T-helper 2 cell (primary cell): ENCODE measurements around the gene NETO2.
A peak's percentile ranks its signal among the peaks of the same experiment; 100 is the strongest.
"Not testable (repeated sequence)": the region's sequence is repeated elsewhere in the genome, so short reads cannot be mapped to it uniquely, and the experiment has no call there.

Experiments used
- DNase-seq, 5 experiments: peaks; one replicate each; pipeline versions ENCODE4 v3.0.0 to v3.0.0-alpha.2; 2012 to 2022
- total RNA-seq, 2 donors: gene quantifications; one replicate each; lab custom pipeline; 2026; lab: John Stamatoyannopoulos, UW

The NETO2 gene, protein sequence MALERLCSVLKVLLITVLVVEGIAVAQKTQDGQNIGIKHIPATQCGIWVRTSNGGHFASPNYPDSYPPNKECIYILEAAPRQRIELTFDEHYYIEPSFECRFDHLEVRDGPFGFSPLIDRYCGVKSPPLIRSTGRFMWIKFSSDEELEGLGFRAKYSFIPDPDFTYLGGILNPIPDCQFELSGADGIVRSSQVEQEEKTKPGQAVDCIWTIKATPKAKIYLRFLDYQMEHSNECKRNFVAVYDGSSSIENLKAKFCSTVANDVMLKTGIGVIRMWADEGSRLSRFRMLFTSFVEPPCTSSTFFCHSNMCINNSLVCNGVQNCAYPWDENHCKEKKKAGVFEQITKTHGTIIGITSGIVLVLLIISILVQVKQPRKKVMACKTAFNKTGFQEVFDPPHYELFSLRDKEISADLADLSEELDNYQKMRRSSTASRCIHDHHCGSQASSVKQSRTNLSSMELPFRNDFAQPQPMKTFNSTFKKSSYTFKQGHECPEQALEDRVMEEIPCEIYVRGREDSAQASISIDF
- 6.2 to 11.2 reads per million in 2 donors for total RNA-seq

DNA sequence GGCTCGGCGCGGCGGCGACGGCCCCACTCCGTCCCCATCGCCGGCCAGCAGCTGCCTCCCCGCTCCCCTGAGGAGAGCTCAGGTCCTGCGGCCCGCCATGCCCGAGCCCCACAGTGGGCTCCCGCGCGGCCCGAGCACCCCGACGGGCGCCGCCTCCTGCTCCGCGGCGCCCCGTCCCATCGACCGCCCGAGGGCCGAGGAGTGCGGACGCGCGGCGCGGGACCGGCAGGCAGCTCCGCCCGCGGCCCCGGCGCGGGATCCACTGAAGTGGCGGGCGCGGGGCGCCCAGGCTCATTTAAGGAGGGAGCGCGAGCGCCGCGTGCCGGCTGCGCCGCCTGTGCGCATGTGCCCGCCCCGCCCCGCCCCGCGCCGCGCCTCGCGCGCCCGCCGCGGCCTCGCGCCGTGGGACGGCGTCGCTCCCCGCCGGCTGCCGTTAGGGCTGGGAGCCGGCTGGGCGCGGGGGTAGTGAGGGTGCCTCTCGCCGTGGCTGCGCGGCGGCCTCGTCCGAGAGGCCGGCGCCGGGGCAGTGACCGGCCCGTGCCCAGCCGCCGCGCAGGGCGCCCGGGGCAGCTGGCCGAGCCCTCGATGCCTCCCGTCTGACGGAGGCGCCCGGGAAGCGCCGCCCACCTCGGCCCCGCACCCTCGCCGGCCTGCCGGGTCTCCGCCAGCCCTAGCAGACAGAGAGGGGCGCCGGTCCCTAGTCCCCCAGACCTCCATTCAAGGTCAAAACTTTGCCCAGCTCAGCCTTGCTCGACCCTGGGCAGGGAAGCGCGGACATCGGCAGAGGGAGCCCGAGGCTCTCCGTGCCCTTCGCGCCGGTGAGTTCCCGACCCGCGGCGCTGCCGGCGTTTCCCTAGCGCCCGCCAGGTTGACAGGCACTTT is at the start of gene NETO2:
TSS of gene NETO2 (minus strand) at position 269 of the 882 bp plus-strand sequence. CDS start 333 bp downstream, outside the sequence.
- peak; percentile 45 to 84 (median 56) for DNase-seq

DNA sequence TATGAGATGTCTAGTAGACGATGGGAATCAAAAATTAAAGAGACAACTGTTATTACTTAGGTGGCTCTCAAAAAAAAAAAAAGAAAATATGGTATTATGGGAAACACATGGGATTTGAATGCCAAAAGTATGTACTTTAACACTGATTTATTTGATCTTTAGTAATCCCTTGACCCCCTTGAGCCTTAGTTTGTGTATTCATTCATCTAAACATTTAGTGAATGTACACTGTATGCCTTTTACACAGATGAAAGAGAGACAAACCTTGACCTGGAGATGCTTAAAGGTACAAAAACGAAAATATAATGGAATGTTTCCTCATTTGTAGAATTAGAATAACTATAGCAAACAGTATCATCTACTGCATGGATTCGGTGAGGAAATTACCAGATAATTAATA is 38.6 kb upstream of the NETO2 start:
- no peak for DNase-seq

DNA sequence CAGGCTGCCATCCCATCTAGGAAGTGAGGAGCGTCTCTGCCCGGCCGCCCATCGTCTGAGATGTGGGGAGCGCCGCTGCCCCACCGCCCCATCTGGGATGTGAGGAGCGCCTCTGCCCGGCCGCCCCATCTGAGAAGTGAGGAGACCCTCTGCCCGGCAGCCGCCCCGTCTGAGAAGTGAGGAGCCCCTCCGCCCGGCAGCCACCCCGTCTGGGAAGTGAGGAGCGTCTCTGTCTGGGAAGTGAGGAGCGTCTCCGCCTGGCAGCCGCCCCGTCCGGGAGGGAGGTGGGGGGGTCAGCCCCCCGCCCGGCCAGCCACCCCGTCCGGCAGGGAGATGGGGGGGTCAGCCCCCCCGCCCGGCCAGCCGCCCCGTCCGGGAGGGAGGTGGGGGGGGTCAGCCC is 37.3 kb upstream of the NETO2 start:
- not testable (repeated sequence) for DNase-seq

DNA sequence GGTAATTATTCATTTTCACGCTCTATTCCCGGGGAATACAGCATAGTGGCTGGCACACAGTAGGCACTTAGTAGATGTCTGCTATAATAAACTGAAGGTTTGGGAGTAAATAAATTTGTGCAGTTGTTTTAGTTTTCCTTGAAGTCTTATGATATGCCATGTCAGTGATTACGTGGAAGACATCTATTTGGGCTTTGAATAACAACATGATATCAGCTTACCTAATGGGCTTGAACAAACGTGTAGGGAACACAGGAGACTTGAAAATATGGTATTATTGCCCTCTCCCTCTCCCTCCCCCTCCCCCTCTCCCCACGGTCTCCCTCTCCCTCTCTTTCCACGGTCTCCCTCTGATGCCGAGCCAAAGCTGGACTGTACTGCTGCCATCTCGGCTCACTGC is 36.3 kb upstream of the NETO2 start:
- no peak for DNase-seq

DNA sequence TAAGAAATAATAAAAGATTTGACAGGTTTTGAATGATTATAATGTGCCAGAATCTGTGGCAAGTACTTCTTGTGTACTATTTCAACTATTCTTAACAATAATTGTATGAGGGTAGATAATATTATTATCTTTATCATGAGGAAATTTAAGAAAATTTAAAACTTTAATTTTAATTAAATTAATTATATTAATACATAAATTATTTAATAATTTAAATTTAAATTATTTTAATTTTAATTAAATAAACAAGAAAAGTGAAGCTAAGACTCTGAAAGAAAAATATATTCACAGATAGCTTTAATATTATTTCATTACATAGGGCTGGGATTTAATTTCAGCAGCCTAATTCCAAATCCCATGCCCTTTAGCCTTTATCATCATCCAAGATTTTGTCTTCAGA is 31.4 kb upstream of the NETO2 start:
- DNase-seq, result no peak

DNA sequence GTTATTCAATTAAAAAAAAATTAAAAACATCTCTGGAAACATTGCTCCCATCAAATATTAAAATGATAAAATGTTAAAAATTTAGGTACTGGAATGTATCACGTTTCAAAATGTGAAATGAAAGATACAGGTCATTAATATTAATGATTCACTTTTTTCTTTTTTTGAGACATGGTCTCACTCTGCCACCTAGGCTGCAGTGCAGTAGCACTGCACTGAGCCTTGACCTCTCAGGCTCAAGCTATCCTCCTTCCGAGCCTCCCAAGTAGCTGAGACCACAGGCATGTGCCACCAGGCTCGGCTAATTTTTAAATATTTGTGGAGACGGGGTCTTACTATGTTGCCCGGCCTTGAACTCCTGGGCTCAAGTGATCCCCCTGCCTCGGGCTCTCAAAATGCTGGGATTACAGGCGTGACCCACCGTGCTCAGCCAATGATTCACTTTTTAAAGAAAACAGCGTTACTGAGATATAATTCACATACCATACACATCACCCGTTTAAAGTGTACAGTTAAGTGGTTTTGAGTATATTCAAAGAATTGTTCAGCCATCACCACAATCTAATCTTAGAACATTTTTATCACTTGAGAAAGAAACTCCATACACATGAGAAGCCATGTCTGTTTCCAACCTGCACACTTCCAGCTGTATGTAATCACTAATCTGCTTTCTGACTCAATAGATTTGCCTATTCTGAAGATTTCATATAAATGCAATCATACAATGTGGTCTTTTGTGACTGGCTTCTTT is 19.1 kb upstream of the NETO2 start:
- DNase-seq, result no peak

DNA sequence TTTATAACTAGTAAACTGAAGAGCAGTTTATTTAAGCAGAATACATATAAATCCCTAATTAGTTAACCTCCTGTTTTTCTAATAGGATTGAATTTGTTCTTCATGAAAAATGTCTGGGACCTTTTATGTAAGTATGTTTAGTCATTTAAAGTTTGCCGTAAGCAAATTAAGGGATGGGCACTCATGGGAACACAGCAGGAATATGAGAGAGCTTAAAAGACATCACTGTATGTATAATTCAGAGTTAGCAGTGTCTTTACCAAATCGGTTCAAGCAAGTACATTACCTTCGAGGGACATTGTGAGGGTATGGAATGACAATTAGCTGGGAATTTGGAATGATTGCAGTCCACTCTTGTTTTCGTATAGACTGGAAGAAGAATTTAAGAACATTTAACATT is 17.7 kb upstream of the NETO2 start:
- no peak for DNase-seq

DNA sequence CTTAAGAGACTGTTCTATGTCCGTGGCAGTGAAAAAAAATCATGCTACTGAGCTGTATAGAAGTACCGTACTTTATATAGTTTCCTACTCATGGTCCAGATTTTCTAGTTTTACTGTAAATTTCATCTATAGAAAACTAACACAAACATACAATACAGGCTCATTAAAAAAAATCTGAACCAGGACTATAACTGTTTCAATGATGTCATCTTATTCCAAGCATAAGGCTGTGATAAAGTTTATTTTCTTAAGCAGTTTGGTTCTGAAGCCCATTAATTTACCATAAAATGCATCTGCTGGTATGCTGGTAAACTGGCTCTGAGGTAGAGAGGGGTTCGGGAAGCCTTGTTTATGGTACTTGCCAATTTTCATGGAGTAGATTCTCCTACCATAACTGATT is 16.7 kb upstream of the NETO2 start:
- no peak for DNase-seq

DNA sequence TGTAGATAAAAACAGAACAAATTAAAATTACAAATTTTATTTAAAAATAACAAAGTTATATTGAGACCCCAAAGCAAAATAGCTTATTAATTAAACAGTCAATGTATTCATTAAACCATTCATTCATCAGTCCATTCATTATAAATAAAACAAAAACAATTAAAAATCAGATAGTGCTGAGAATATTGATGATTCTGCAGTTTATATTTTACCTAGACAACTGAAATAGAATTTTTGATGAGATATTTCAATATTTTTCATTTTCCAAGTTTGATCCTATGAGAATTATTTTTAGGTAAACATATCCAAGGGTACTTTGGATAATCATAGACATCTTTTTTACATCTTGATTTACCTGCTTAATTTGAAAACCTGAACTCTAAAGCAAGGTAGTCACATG is 15.2 kb upstream of the NETO2 start:
- DNase-seq, result no peak

DNA sequence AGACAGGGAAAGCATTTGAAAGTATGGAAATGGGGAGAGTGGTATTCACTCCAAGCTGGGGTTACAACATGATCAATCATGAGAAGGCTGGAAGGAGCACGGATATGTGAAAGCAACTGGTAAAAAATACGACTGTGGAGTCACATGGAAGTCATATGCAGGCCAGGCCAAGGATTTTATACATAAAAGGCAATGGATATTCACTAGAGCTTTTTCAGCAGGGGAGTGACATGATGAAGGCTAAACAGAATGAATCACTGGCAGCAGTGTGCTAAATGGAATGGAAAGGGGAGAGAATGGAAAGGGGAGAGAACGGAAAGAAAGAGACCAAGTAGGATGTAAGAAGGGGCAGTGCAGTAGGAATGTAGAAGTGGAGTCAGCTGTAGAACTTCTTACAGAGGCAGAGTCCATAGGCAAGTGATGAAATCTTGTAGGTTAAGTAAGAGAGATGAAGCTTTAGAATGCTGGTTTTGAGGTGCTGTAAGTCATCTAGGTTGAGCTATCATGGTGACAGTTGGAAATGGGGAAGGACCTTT is 13.0 kb upstream of the NETO2 start:
- no peak for DNase-seq

DNA sequence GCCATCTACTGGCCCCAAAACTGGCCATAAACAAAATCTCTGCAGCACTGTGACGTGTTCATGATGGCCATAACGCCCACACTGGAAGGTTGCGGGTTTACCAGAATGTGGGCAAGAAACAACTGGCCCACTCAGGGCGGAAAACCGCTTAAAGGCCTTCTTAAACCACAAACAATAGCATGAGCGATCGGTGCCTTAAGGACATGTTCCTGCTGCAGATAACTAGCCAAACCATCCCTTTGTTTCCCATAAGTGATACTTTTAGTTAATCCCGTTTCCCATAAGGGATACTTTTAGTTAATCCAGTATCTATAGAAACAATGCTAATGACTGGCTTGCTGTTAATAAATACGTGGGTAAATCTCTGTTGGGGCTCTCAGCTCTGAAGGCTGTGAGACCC is 8.8 kb upstream of the NETO2 start:
- DNase-seq, result not testable (repeated sequence)

DNA sequence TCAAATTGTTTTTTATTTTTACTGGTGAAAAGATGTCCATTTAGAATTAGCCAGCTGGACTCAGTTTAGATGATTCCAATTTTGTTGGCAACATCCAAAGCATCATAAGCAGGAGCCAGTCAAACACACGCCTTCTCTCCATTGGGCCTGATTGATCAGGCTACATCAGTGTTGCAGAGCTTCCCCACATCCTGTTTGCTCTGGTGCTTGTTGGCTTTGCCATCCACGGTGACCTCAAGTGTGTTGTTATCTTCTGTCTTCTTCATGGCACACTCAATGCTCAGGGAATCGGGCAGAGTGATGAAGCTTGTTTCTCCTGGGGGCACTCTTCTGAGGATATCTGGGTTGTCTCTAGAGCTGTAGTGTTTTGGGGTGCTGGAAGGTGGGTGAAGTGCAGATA is 6.3 kb upstream of the NETO2 start:
- DNase-seq, result peak in 1 of 5 experiments; percentile 83

DNA sequence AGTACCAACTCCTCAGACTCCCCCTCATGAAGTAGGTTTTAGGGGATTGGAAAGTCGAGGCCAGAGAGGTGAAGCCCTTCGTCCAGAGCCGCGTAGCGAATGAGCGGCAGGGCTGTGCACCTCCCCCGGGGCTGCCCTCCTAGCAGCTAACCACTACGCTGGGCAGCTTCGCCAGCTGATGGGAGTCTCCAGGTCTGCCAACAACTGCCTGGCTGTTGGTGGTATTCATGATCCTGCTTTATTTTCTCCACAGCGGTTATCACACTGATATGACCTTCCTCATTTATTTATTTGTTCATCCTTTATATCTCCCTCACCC is 773 bp upstream of the NETO2 start:
- DNase-seq, result no peak

DNA sequence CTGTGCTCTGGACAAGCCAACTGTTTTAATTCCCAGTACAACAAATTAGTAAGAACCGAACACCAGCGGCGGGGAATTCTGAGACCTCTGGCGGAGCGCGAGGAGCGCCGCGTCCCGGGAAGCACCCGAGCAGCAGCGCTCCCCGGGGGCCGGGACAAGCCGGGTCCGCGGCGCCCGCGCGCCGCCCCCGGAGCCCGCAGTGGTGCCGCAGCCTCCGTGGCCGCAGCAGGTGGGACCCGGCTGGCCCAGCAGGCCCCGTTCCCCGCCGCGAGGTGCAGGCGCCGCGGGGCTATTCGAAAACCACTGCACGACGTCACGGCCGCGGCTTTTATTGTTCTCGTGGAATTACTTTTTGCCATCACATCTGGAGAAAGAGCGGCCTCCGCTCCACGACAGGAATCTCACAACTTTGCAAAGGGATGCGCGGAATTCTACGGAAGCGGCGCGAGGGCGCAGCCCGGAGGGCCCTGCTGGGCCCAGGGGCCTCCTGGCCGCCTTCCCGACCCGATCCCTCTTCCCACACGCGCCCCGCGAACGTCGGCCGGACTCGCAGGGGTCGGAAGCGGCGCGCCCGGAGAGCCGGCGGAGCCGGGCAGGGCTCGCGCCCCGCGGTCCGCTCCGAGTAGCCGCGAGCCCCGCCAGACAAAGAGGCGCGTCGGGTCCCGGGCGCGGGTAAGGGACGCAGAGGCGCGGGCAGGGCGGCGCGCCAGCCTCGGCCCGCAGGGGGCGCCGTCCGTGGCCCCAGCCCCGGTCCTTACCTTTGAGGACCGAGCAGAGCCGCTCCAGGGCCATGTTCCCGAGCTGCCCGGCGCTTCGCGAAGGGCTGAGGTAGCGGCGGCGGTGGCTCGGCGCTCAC is 696 bp downstream of the NETO2 start:
- DNase-seq, result peak; percentile 31 to 87 (median 51)

DNA sequence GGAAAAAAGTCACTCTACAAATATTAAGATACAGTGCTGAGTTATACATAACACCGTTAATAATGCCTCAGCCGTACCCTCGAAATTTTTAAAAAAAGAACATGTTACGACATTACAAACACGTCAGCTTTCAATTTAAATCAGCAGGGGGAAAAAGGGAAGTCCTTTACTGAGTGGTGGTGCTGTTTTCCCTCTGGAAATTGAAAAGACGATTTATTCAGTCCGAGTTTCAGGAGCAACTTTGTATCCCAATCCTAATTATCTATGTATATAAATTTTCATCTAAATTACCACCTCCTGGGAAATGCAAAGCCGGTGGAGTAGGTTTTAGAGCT is 1.3 kb downstream of the NETO2 start:
- DNase-seq, result peak in 1 of 5 experiments; percentile 43

DNA sequence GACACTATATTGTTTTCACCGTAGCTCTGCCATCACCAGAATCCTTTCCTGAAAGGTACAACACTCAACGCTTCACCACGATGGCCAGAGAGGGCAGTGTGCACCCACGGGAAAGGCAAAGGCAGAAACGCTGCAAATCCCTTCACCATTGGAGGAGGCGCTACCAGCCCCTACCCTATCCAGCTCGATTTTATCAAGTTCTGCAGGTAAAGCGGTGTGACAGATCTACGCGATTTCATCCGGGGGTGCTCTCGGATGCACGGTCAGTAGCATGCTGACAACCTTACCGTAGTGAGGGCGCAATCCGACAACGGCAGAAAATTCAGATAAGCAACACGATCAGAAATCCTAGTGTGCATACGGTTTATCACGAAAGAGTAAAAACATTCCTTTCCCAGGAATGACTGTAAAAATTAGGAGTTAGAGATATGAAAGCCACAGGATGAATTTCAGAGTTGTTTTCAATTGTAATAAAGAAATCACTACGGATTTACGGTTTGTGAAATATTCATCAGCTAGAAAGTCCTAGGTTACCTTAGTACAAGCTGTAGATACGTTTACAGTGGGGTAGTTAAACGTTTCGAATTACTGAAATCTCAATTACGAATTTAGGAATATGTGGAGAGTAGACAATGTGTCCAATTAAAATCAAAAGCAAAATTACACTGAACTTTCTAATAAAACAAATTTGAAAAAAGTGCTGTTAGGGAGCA is 1.8 kb downstream of the NETO2 start:
- DNase-seq, result peak; percentile 57 to 93 (median 69)

DNA sequence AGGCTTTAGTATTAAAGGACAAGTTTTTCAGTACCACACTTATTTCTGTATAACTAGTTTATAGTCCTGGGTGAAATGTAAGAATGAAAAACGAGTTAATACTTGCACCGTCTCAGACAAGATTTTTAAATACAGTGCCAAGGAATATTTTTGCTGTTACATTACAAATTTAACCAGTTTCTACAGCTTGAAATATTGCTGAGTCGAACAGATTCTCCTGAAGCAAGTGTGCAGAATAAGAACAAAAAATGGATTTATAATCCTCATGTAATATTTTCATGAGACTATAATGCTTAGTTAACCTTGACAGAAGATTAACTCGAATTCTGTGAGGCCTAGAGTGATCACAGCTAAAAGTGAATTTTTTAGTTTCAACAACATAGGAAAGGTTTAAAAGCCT is 3.1 kb downstream of the NETO2 start:
- DNase-seq, result no peak

DNA sequence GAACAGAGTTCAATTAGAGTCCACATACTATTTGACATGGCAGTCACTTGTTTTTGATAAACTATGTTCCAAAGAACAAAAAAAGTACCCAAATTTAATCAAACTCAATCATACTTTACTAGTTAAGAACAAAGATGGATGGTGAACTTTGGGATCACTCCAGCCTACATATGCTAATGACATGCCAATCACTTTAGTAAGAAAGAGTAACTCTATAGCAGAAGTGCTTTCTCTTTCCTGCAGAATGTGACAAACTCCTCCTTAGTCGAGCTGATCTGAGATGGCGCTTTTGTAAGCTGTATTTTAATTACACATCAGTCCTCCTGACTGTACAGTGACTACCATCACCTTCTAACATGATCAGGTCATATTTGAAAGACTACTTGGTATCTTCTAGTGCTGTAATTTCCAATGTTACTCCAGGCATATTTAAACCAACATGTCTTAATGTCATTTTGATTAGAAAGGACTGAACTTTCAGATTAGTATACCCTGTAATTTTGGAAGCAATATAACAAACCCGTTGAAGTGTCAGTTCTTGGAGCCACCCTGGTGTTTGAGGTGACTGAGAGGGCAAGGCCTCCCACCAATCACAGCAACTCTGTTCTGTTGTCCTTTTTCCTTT is 4.1 kb downstream of the NETO2 start:
- DNase-seq, result peak in 1 of 5 experiments; percentile 36

DNA sequence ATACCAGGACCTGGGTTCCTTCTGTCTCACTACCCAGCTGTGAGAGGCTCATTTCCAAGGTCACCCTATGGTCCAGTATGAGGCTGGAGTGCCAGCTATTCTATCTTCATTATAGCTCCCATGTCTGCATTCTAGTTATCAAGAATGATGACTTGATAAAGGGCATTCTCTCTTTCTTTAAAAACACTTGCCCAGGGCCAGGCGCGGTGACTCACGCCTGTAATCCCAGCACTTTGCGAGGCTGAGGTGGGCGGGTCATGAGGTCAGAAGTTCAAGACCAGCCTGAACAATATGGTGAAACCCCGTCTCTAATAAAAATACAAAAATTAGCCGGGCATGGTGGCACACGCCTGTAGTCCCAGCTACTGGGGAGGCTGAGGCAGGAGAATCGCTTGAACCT is 5.8 kb downstream of the NETO2 start:
- DNase-seq, result not testable (repeated sequence)

DNA sequence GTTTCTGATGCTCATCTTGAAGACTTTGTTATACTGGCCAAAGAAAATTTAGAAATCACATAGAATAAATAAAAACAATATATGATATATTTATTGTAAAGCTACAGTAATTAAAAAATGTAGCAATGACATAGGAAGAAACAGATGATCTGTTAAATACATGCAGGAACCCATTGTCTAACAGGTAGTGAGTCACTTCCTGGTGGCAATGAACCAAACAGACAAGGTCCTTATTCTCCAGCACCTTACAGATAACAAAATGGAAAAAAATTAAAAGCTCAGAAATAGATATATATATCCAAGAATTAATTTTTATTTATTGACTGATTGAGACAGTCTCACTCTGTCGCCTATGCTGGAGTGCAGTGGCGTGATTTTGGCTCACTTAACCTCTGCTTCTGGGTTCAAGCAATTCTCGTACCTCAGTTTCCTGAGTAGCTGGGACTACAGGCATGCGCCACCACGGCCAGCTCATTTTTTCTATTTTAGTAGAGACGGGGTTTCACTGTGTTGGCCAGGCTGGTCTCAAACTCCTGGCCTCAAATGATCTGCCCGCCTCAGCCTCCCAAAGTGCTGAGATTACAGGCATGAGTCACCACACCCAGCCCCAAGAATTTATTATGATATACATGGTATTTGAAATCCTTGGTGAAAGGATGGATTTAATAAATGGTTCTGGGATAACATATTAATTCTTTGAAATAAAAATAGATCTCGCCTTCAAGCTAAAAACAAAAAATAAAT is 7.5 kb downstream of the NETO2 start:
- peak in 1 of 5 experiments; percentile 78 for DNase-seq
